NOMO-1 treated with dmso at 0.1 percent for 144 hours (cell line): ENCODE data around the gene BTG1.
"Not testable (repeated sequence)": the region's sequence is repeated elsewhere in the genome, so short reads cannot be mapped to it uniquely, and the experiment has no call there.

Experiments used
- DNase-seq: peaks from one replicate; lab custom pipeline; 2025; ENCODE audit not compliant: unreplicated experiment; lab: John Stamatoyannopoulos, UW

The BTG1 gene

GRCh38 chr12:92149563-92149962 is 3.9 kb upstream of the BTG1 start:
- no peak for DNase-seq

- no peak for DNase-seq
These were observed 1.8 kb upstream of the BTG1 start for GRCh38 chr12:92147491-92147890.

GRCh38 chr12:92146497-92147224 is 1.0 kb upstream of the BTG1 start:
- peak; percentile 66 for DNase-seq

- DNase-seq: no peak
These were observed 240 bp downstream of the BTG1 start for GRCh38 chr12:92145481-92145730.

- peak; percentile 53 for DNase-seq
These were observed 790 bp downstream of the BTG1 start for GRCh38 chr12:92144631-92145480.

GRCh38 chr12:92143686-92144630 is 1.7 kb downstream of the BTG1 start:
- peak; percentile 78 for DNase-seq

GRCh38 chr12:92143258-92143657 is 2.4 kb downstream of the BTG1 start:
- DNase-seq: no peak

- DNase-seq: no peak
These were observed 3.3 kb downstream of the BTG1 start for GRCh38 chr12:92142251-92142926.

GRCh38 chr12:92141591-92142121 is 4.0 kb downstream of the BTG1 start:
- no peak for DNase-seq

- no peak for DNase-seq
These were observed 4.6 kb downstream of the BTG1 start for GRCh38 chr12:92140896-92141536.

- no peak for DNase-seq
These were observed 5.5 kb downstream of the BTG1 start for GRCh38 chr12:92140156-92140555.

- DNase-seq: no peak
These were observed 6.0 kb downstream of the BTG1 start for GRCh38 chr12:92139634-92140150.

GRCh38 chr12:92138626-92139025 is 7.0 kb downstream of the BTG1 start:
- DNase-seq: no peak

GRCh38 chr12:92138144-92138543 is 7.5 kb downstream of the BTG1 start:
- no peak for DNase-seq

- DNase-seq: peak; percentile 43
These were observed 8.5 kb downstream of the BTG1 start for GRCh38 chr12:92136965-92137721.

GRCh38 chr12:92136026-92136730 is 9.5 kb downstream of the BTG1 start:
- no peak for DNase-seq

GRCh38 chr12:92135541-92135940 is 10.1 kb downstream of the BTG1 start:
- DNase-seq: not testable (repeated sequence)

- DNase-seq: peak; percentile 16
These were observed 10.9 kb downstream of the BTG1 start for GRCh38 chr12:92134638-92135274.
